Suprapubic skin (tissue), 4 donors: ENCODE results near the gene NRP2.

Experiments used
- POLR2A ChIP-seq, 2 donors: fragments of 450-650 bp; IDR thresholded peaks; one replicate each; pipeline ENCODE4 v1.6.1; 2017; ENCODE audit warnings: antibody characterized with exemption in 2 of 2, mild to moderate bottlenecking in 2 of 2, moderate library complexity in 2 of 2
- POLR2AphosphoS5 ChIP-seq, 3 donors: sonication (generic); formaldehyde crosslinking; IDR thresholded peaks; one replicate each; pipeline ENCODE4 v1.6.1; 2017; ENCODE audit warnings: antibody characterized with exemption in 3 of 3
- TF ChIP-seq, protein P1 (sequence below), 2 donors: fragments of 200-600 bp in 1 of 2; fragments of 450-650 bp in 1 of 2; sonication (generic) in 1 of 2; IDR thresholded peaks; one replicate each; pipeline ENCODE4 v1.5.1; 2016 to 2019; ENCODE audit warnings: antibody characterized with exemption in 2 of 2, mild to moderate bottlenecking in 1 of 2, moderate library complexity in 1 of 2

- TF ChIP-seq POLR2A (IDR thresholded peaks at IDR 0.05), result no peak
- TF ChIP-seq, protein P1, sequence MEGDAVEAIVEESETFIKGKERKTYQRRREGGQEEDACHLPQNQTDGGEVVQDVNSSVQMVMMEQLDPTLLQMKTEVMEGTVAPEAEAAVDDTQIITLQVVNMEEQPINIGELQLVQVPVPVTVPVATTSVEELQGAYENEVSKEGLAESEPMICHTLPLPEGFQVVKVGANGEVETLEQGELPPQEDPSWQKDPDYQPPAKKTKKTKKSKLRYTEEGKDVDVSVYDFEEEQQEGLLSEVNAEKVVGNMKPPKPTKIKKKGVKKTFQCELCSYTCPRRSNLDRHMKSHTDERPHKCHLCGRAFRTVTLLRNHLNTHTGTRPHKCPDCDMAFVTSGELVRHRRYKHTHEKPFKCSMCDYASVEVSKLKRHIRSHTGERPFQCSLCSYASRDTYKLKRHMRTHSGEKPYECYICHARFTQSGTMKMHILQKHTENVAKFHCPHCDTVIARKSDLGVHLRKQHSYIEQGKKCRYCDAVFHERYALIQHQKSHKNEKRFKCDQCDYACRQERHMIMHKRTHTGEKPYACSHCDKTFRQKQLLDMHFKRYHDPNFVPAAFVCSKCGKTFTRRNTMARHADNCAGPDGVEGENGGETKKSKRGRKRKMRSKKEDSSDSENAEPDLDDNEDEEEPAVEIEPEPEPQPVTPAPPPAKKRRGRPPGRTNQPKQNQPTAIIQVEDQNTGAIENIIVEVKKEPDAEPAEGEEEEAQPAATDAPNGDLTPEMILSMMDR (IDR thresholded peaks at IDR 0.05), result no peak
- no peak for TF ChIP-seq POLR2AphosphoS5 (IDR thresholded peaks at IDR 0.05)
These were observed 65.6 kb downstream of the NRP2 start for GRCh38 chr2:205747829-205748386.
